GM23248 (cell line): Measurements from ENCODE around the gene GCNT1. TPM values are rescaled to one million over a fixed set of nuclear protein-coding genes. Genes with fewer than 3 reads are reported as not detected.
"Not testable (repeated sequence)": the region's sequence is repeated elsewhere in the genome, so short reads cannot be mapped to it uniquely, and the experiment has no call there.

Source experiments
- DNase-seq: peaks from one replicate; pipeline ENCODE4 v3.0.0-alpha.2; 2015
- H2AFZ ChIP-seq: fragments of 200-600 bp; sonication (generic); 2 replicates; pipeline ENCODE4 v1.6.1; 2016; ENCODE audit warnings: antibody characterized with exemption
- H3F3A ChIP-seq: fragments of 200-600 bp; sonication (generic); 2 replicates; pipeline ENCODE4 v1.6.1; 2016; ENCODE audit warnings: mild to moderate bottlenecking, antibody characterized with exemption, mixed run types; ENCODE audit not compliant: insufficient read depth
- H3K27ac ChIP-seq: fragments of 200-600 bp; sonication (generic); 2 replicates; pipeline ENCODE4 v1.5.1; 2016; ENCODE audit warnings: mild to moderate bottlenecking
- H3K27me3 ChIP-seq: fragments of 200-600 bp; sonication (generic); replicated peaks from 2 replicates; pipeline ENCODE4 v1.6.1; 2016; ENCODE audit warnings: mild to moderate bottlenecking; ENCODE audit not compliant: insufficient read depth
- H3K36me3 ChIP-seq: fragments of 200-600 bp; sonication (generic); 2 replicates; pipeline ENCODE4 v1.6.1; 2016; ENCODE audit warnings: low read depth, mild to moderate bottlenecking
- H3K4me1 ChIP-seq: fragments of 200-600 bp; sonication (generic); 2 replicates; pipeline ENCODE4 v1.6.1; 2016; ENCODE audit warnings: mild to moderate bottlenecking; ENCODE audit not compliant: insufficient read depth
- H3K4me2 ChIP-seq: fragments of 200-600 bp; sonication (generic); one replicate; pipeline ENCODE4 v1.6.1; 2016; ENCODE audit warnings: mild to moderate bottlenecking; ENCODE audit not compliant: unreplicated experiment
- H3K4me3 ChIP-seq: fragments of 200-600 bp; sonication (generic); 2 replicates; pipeline ENCODE4 v1.5.1; 2016; ENCODE audit warnings: mild to moderate bottlenecking
- H3K79me2 ChIP-seq: fragments of 200-600 bp; sonication (generic); 2 replicates; pipeline ENCODE4 v1.6.1; 2016; ENCODE audit warnings: mild to moderate bottlenecking; ENCODE audit not compliant: insufficient read depth
- H3K9ac ChIP-seq: fragments of 200-600 bp; sonication (generic); 2 replicates; pipeline ENCODE4 v1.6.1; 2016; ENCODE audit warnings: mild to moderate bottlenecking
- H3K9me2 ChIP-seq: fragments of 200-600 bp; sonication (generic); 2 replicates; pipeline ENCODE4 v1.6.1; 2016; ENCODE audit warnings: mixed run types, mild to moderate bottlenecking, moderate library complexity; ENCODE audit not compliant: insufficient read depth
- H3K9me3 ChIP-seq: fragments of 200-600 bp; sonication (generic); one replicate; pipeline ENCODE4 v1.6.1; 2017; ENCODE audit warnings: low read depth
- H4K20me1 ChIP-seq: fragments of 200-600 bp; sonication (generic); 2 replicates; pipeline ENCODE4 v1.6.0; 2016; ENCODE audit not compliant: insufficient read depth
- EZH2 ChIP-seq: fragments of 200-600 bp; sonication (generic); IDR thresholded peaks from 2 replicates; pipeline ENCODE4 v1.6.1; 2018; ENCODE audit warnings: antibody characterized with exemption, mild to moderate bottlenecking; ENCODE audit not compliant: insufficient read depth, poor library complexity, severe bottlenecking
- EZH2phosphoT487 ChIP-seq: fragments of 200-600 bp; sonication (generic); IDR thresholded peaks from 2 replicates; pipeline ENCODE4 v1.6.1; 2018; ENCODE audit warnings: antibody characterized with exemption, moderate library complexity, mild to moderate bottlenecking, low read depth; ENCODE audit not compliant: insufficient read depth
- WGBS, 2 experiments: methylation state at CpG; one replicate each; pipeline ENCODE4 v1.1.6; 2015 to 2017; ENCODE audit warnings: low lambda C conversion rate in 2 of 2, low coverage in 1 of 2; ENCODE audit errors: missing lambda C conversion rate in 2 of 2; 5-methylcytosine and 5-hydroxymethylcytosine counted together
- in situ Hi-C: fragments of 300-500 bp; cut with MboI; formaldehyde crosslinking; loops from 2 replicates; pipeline ENCODE4 v1.15.0; 2020
- polyA plus RNA-seq: library from polyadenylated mRNA; unstranded; fragments of >200 nt; fragmentation: Nextera tagmentation; extraction: Ambion mirVana; gene quantifications from 2 replicates; pipeline ENCODE4 v1.2.1, GENCODE V29; 2016
- total RNA-seq: library from RNA; depleted of rRNA; stranded (reverse); fragments of >200 nt; shearing (Covaris generic); gene quantifications from 2 replicates; pipeline ENCODE4 v1.2.3, GENCODE V29; 2014

Gene GCNT1
- total and polyA plus RNA-seq, 2 experiments from 2014 or later = 8.5 to 15.2 TPM

DNA sequence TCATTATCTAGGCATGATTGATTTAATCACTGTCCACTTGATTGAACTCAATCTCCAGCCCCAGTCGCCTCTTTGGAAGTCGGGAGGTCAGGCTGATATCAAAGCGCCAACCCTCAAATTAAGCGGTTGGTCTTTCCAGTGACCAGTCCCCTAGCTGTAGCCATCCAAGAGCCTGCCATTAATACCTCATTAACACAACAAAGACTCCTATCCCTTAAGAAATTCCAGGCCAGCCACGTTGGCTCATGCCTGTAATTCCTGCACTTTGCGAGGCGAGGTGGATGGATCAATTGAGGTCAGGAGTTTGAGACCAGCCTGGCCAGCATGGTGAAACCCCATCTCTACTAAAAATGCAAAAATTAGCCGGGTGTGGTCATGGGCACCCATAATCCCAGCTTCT lies 27.4 kb upstream of the GCNT1 start:
- peaks cover 9% of the 10 kb centered on the region; the same call in 1 of the 2 replicates for H3K4me1 ChIP-seq
- H3K9me2 ChIP-seq = no peaks in the 10 kb centered on the region
- no peak overlapping the region for H3K27ac ChIP-seq
- no peaks in the 10 kb centered on the region for H3K36me3 ChIP-seq
- DNase-seq = no peak
- H3K4me3 ChIP-seq = no peak overlapping the region
- H3K27me3 ChIP-seq = no peaks in the 10 kb centered on the region
- TF ChIP-seq EZH2phosphoT487 = no peak
- TF ChIP-seq EZH2 = no peak
- no peak overlapping the region for H2AFZ ChIP-seq
- 83 to 89% methylated on average over 8 of the region's 8 CpGs for WGBS, 2 experiments
- H4K20me1 ChIP-seq = no peaks in the 10 kb centered on the region
- no peak overlapping the region for H3K9ac ChIP-seq
- H3F3A ChIP-seq = peaks cover 5% of the 10 kb centered on the region; the same call in 1 of the 2 replicates
- H3K4me2 ChIP-seq = no peak overlapping the region
- in situ Hi-C loops = loop anchor here (25.0 kb wide), 1 partner anchor 456 kb away; no protein-coding TSS in a partner anchor
- H3K9me3 ChIP-seq = no peaks in the 10 kb centered on the region
- no peaks in the 10 kb centered on the region for H3K79me2 ChIP-seq

DNA sequence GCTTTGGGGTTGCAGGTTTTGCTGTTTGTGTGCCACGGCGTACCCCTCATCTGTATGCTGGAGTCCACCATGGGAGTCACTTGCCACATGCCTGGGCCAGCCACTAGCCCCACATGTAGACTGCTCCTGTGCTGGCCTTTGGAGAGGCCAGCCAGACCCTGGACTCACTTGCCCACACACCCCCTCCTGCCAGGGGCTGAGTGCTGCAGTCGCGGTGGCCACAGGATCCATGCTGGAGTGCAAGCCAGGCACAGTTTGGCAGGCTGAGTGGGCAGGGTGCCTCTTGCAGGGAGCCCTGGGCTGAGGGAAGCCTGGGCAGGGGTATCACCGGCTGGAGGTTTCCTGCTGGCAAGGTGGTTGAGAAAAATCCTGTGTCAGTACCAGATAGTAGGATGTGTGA lies 25.6 kb upstream of the GCNT1 start:
- peaks cover 5% of the 10 kb centered on the region; the same call in 1 of the 2 replicates for H3F3A ChIP-seq

DNA sequence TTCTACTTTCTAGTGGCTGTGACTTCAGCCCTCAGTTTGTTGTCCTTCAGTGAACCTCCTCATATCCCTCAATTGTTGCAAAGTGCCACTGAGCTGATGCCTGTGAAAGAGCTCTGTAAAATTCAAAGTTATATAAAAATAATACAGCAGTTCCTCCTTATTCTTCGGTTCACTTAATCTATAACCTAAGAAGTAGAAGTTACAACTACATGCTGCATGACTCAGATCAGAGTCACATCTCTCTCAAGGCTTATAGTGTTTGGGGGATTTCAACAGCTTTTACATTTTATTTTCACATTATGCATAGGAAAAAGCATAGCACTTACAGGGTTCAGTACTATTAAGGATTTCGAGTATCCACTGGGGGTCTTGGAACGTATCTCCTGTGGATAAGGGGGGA lies 25.1 kb upstream of the GCNT1 start:
- no peaks in the 10 kb centered on the region for H4K20me1 ChIP-seq
- no peak for TF ChIP-seq EZH2phosphoT487
- no peak for TF ChIP-seq EZH2
- peaks cover 5% of the 10 kb centered on the region; the same call in 1 of the 2 replicates for H3F3A ChIP-seq
- H3K27me3 ChIP-seq = no peaks in the 10 kb centered on the region
- H3K27ac ChIP-seq = no peak overlapping the region
- H3K9me2 ChIP-seq = no peaks in the 10 kb centered on the region
- H2AFZ ChIP-seq = no peak overlapping the region
- no peak overlapping the region for H3K9ac ChIP-seq
- peak overlapping the region; percentile 52 for H3K4me2 ChIP-seq
- peak; percentile 76 for DNase-seq
- WGBS, 2 experiments = 11 to 24% methylated on average over 3 of the region's 3 CpGs
- no peaks in the 10 kb centered on the region for H3K79me2 ChIP-seq
- no peak overlapping the region; the same call in 1 of the 2 replicates for H3K4me3 ChIP-seq
- in situ Hi-C loops = loop anchor here (25.0 kb wide), 1 partner anchor 453 kb away; no protein-coding TSS in a partner anchor
- H3K36me3 ChIP-seq = no peaks in the 10 kb centered on the region
- H3K9me3 ChIP-seq = no peaks in the 10 kb centered on the region
- H3K4me1 ChIP-seq = peaks cover 9% of the 10 kb centered on the region; the same call in 1 of the 2 replicates

More for the DNA sequence above, 25.6 kb upstream of the GCNT1 start:
- no peak overlapping the region; the same call in 1 of the 2 replicates for H3K4me3 ChIP-seq
- peaks cover 9% of the 10 kb centered on the region; the same call in 1 of the 2 replicates for H3K4me1 ChIP-seq
- H3K9me2 ChIP-seq = no peaks in the 10 kb centered on the region
- no peak overlapping the region for H3K9ac ChIP-seq
- no peaks in the 10 kb centered on the region for H3K79me2 ChIP-seq
- TF ChIP-seq EZH2 = no peak
- TF ChIP-seq EZH2phosphoT487 = no peak
- in situ Hi-C loops = loop anchor here (25.0 kb wide), 1 partner anchor 454 kb away; no protein-coding TSS in a partner anchor
- H3K27ac ChIP-seq = no peak overlapping the region
- H3K27me3 ChIP-seq = no peaks in the 10 kb centered on the region
- no peaks in the 10 kb centered on the region for H4K20me1 ChIP-seq
- H3K4me2 ChIP-seq = peak overlapping the region; percentile 52
- WGBS, 2 experiments = 63 to 70% methylated on average over 5 of the region's 5 CpGs
- DNase-seq = peak; percentile 10
- no peaks in the 10 kb centered on the region for H3K36me3 ChIP-seq
- no peak overlapping the region for H2AFZ ChIP-seq
- H3K9me3 ChIP-seq = no peaks in the 10 kb centered on the region

DNA sequence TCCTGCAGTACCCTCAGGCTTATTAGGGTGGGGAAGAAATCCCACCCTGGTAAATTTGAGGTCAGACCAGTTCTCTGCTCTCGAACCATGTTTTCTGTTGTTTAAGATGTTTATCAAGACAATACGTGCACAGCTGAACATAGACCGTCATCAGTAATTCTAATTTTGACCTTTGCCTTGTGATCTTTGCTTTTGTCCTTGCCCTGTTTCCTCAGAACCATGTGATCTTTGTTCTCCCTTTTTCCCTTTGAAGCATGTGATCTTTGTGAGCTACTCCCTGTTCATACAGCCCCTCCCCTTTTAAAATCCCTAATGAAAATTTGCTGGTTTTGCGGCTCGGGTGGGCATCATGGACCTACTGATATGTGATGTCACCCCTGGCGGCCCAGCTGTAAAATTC lies 24.1 kb upstream of the GCNT1 start:
- H3K9ac ChIP-seq, H3K4me1 ChIP-seq, H3K9me2 ChIP-seq, H3K36me3 ChIP-seq, DNase-seq, H3K27ac ChIP-seq, H3K4me2 ChIP-seq, H3F3A ChIP-seq, H4K20me1 ChIP-seq, H3K9me3 ChIP-seq, H3K4me3 ChIP-seq, H3K27me3 ChIP-seq, H3K79me2 ChIP-seq, H2AFZ ChIP-seq: not testable (repeated sequence)
- 83 to 89% methylated on average over 6 of the region's 6 CpGs for WGBS, 2 experiments
- in situ Hi-C loops = loop anchor here (25.0 kb wide), 1 partner anchor 452 kb away; no protein-coding TSS in a partner anchor

DNA sequence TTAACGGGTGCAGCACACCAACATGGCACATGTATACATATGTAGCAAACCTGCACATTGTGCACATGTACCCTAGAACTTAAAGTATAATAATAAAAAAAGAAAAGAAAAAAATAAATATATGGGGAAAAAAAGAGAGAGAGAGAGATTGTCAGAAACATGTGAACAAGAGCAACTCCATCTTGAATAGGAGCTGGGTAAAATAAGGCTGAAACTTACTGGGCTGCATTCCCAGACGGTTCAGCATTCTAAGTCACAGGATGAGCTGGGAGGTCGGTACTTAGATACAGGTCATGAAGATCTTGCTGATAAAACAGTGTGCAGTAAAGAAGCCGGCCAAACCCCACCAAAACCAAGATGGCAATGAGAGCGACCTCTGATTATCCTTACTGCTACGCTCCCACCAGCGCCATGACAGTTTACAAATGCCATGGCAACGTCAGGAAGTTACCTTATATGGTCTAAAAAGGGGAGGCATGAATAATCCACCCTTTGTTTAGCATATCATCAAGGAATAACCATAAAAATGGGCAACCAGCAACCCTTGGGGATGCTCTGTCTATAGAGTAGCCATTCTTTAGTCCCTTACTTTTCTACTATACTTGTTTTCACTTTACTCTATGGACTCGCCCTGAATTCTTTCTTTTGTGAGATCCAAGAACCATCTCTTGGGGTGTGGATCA lies 21.8 kb upstream of the GCNT1 start:
- not testable (repeated sequence) for H3K9me3 ChIP-seq, H3K9me2 ChIP-seq, H4K20me1 ChIP-seq, H3K79me2 ChIP-seq, H3K27me3 ChIP-seq, H2AFZ ChIP-seq, H3K9ac ChIP-seq, H3K4me2 ChIP-seq, H3K27ac ChIP-seq, H3F3A ChIP-seq, H3K4me3 ChIP-seq, H3K36me3 ChIP-seq, DNase-seq
- in situ Hi-C loops = loop anchor here (25.0 kb wide), 1 partner anchor 450 kb away; no protein-coding TSS in a partner anchor
- H3K4me1 ChIP-seq = peaks cover 21% of the 10 kb centered on the region
- WGBS, 2 experiments = 75 to 76% methylated on average over 6 to 9 of the region's 9 CpGs
